Erythroblast (primary cell): ENCODE measurements around the gene ERH.

Experiments
- GATA1 ChIP-seq: IDR thresholded peaks from 2 replicates; pipeline ENCODE4 v1.6.1; 2011; ENCODE audit warnings: low read depth, mild to moderate bottlenecking, control low read depth, low read length, moderate library complexity
- POLR2A ChIP-seq: IDR thresholded peaks from 2 replicates; pipeline ENCODE4 v1.6.1; 2011; ENCODE audit warnings: mild to moderate bottlenecking, low read length

- TF ChIP-seq POLR2A (no peak), GATA1 (no peak)
These were observed 65.2 kb downstream of the ERH start for GRCh38 chr14:69332782-69333395.
